ENCODE results near the gene DNAJC24. TPM values are rescaled to one million over a fixed set of nuclear protein-coding genes. Genes with fewer than 3 reads are reported as not detected.

DNAJC24 gene
- total RNA-seq, 6 donors from 2014 or later: 3.2 to 32.5 (median 15.9) TPM

DNA sequence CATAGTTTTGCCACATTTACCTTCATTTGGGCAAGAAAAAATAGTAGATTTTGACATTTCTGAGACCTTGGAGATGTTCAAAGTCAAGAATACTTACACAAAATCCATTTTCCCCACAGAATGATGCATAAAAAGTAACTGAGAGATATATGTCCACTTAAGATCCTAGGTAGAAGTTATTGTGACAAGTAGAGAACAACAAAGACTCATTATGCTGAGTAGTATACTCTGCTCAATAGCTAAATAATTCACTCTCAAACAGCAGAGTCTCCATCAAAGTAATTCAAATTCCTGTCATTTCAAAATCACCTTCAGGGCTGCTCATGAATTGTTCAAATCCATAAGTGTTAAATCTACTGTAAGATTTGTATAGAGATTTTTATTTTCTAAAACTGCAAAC, 104.4 kb downstream of the DNAJC24 start:
- no peaks in the 10 kb centered on the region for H3K4me1 ChIP-seq
- TF ChIP-seq, protein P1, sequence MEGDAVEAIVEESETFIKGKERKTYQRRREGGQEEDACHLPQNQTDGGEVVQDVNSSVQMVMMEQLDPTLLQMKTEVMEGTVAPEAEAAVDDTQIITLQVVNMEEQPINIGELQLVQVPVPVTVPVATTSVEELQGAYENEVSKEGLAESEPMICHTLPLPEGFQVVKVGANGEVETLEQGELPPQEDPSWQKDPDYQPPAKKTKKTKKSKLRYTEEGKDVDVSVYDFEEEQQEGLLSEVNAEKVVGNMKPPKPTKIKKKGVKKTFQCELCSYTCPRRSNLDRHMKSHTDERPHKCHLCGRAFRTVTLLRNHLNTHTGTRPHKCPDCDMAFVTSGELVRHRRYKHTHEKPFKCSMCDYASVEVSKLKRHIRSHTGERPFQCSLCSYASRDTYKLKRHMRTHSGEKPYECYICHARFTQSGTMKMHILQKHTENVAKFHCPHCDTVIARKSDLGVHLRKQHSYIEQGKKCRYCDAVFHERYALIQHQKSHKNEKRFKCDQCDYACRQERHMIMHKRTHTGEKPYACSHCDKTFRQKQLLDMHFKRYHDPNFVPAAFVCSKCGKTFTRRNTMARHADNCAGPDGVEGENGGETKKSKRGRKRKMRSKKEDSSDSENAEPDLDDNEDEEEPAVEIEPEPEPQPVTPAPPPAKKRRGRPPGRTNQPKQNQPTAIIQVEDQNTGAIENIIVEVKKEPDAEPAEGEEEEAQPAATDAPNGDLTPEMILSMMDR (IDR thresholded peaks at IDR 0.05): no peak
- H3K9me3 ChIP-seq: no peaks in the 10 kb centered on the region
- H3K27me3 ChIP-seq: no peaks in the 10 kb centered on the region
- H3K27ac ChIP-seq: no peak overlapping the region
- ATAC-seq (ENCODE audit: low FRiP score in 2 of 2) (no peak), DNase-seq (no peak)
- peaks cover 0 to 5% (median 0%) of the 10 kb centered on the region in 4 donors for H3K36me3 ChIP-seq
- no peak overlapping the region for H3K4me3 ChIP-seq

DNA sequence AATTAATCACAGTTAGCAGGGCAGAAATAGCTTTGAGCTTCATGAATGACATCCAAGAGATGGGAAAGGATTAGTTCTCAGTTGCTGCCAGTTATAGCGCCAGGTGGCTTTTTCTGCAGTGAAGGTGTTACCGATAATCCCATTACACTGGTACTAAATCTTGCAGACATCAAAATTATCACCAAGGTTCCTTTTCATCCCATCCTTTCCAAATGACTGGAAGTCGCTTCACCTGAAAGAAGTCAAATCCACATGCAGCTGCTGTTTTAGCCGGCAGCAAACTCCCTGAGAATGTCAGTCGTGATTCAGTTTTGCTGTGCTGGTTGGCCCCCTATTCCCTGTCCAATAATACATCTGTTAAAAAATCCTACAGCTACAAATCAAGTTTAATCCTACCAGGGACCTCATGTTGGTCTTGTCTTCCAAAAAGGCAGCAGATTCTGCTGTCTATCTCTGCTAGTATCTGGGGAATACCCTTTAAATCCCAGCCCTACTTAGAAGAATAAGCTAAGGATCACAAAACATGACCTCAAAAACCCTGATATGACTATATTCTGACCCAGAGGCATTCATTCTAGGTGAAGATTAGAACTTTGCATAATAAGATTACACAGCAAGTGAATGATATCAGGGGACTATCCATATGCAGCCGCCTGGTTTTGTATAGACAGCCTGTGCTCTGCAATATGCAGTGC, 108.0 kb downstream of the DNAJC24 start:
- Histone ChIP-seq H3K4me3 (no peak overlapping the region), H3K36me3 (no peaks in the 10 kb centered on the region), H3K9me3 (no peaks in the 10 kb centered on the region), H3K27ac (no peak overlapping the region), H3K4me1 (no peaks in the 10 kb centered on the region), H3K27me3 (no peaks in the 10 kb centered on the region)
- no peak for ATAC-seq (ENCODE audit: low FRiP score in 2 of 2)
- TF ChIP-seq EP300 (IDR thresholded peaks at IDR 0.05) (no peak), POLR2AphosphoS5 (IDR thresholded peaks at IDR 0.05) (no peak), POLR2A (IDR thresholded peaks at IDR 0.05) (no peak)
- TF ChIP-seq, protein P1 (IDR thresholded peaks at IDR 0.05): no peak
- DNase-seq: no peak
- WGBS, 2 donors: 92 to 97% methylated on average over 6 of the region's 6 CpGs

DNA sequence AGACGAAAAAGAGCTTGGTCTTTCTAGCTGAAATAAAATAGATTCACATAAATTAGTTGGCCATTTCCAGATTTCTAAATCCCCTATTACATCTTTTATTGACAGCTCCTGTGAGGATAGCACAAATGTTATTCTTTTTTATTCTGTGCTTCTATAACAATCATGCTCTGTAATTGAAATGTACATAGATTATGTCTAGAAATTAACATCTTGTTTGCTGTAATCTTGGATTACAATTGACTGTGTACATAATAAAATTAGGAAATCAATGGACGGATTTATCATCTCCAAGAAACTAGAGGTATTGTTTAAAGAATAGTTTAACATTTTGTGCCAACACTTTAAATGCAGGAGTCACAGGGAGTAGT, 108.5 kb downstream of the DNAJC24 start:
- DNase-seq: no peak
- no peak overlapping the region for H3K27ac ChIP-seq
- no peaks in the 10 kb centered on the region for H3K36me3 ChIP-seq
- H3K4me1 ChIP-seq: no peaks in the 10 kb centered on the region
- no peak for ATAC-seq (ENCODE audit: low FRiP score in 2 of 2)
- no peak overlapping the region for H3K4me3 ChIP-seq
- 86 to 89% methylated on average over 2 of the region's 2 CpGs for WGBS, 2 donors
- H3K27me3 ChIP-seq: no peaks in the 10 kb centered on the region
- TF ChIP-seq POLR2AphosphoS5 (IDR thresholded peaks at IDR 0.05) (no peak), EP300 (IDR thresholded peaks at IDR 0.05) (no peak), POLR2A (IDR thresholded peaks at IDR 0.05) (no peak)
- no peaks in the 10 kb centered on the region for H3K9me3 ChIP-seq

DNA sequence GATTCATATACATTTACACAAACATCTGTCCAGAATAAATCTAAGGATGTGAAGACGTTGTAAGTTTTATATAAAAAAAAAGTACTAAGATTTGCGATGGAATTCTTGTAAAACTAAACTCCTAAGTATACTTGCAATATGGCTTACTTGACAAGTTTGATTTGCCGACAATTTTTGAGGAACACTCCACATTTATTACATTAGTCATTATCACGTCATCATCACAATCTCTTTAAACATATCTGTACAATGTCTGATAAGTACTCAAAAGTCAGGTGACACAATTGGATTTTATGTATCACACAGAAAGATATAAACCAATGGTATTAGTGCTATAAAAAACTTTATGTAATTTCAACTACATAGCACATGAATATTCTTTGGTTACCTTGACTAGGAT, 109.4 kb downstream of the DNAJC24 start:
- no peaks in the 10 kb centered on the region for H3K4me1 ChIP-seq
- no peaks in the 10 kb centered on the region for H3K9me3 ChIP-seq
- no peaks in the 10 kb centered on the region for H3K36me3 ChIP-seq
- DNase-seq (no peak), ATAC-seq (ENCODE audit: low FRiP score in 2 of 2) (no peak)
- H3K27ac ChIP-seq: no peak overlapping the region
- no peak for TF ChIP-seq POLR2A (IDR thresholded peaks at IDR 0.05)
- no peak for TF ChIP-seq POLR2AphosphoS5 (IDR thresholded peaks at IDR 0.05)
- TF ChIP-seq EP300 (IDR thresholded peaks at IDR 0.05): no peak
- TF ChIP-seq, protein P1 (IDR thresholded peaks at IDR 0.05): no peak
- no peaks in the 10 kb centered on the region for H3K27me3 ChIP-seq
- H3K4me3 ChIP-seq: no peak overlapping the region
- 91 to 95% methylated on average over 4 of the region's 4 CpGs for WGBS, 2 donors

DNA sequence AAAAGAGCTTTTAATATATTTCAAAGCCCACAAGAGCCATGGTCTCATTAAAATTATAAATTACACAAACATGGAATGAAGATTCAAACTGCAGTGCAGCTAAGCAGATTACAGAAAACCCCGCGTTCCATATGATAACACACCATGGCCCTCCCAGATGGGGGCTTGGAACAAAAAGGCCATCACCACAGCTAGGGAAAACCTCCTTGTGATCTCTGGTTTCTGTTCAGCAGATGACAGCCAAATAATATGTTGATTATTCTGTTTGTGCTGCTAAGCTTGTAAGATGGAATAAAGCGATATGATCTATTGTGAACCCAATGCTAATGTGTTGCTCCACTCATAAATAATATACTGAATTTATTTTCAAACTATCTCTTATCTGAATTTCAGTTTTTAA, 111.3 kb downstream of the DNAJC24 start:
- Histone ChIP-seq H3K36me3 (no peaks in the 10 kb centered on the region), H3K27ac (no peak overlapping the region), H3K9me3 (no peaks in the 10 kb centered on the region), H3K4me3 (no peak overlapping the region), H3K27me3 (no peaks in the 10 kb centered on the region), H3K4me1 (no peaks in the 10 kb centered on the region)
- DNase-seq (no peak), ATAC-seq (ENCODE audit: low FRiP score in 2 of 2) (no peak)
- no peak for TF ChIP-seq POLR2A (IDR thresholded peaks at IDR 0.05)
- TF ChIP-seq, protein P1 (IDR thresholded peaks at IDR 0.05): no peak
- no peak for TF ChIP-seq POLR2AphosphoS5 (IDR thresholded peaks at IDR 0.05)
- TF ChIP-seq EP300 (IDR thresholded peaks at IDR 0.05): no peak
- 98 to 99% methylated on average over 3 of the region's 3 CpGs for WGBS, 2 donors

Other genes with a start within 250 kb of the DNAJC24 start
- 10 to 100 TPM in 1 of 6 donors, 1 to 10 TPM in 4, under 1 TPM in 1; 0.11 to 25.2 (median 3.3) TPM for gene DCDC1, start 121 bp upstream of the DNAJC24 start, total RNA-seq
- gene IMMP1L, start 139.8 kb downstream of the DNAJC24 start, total RNA-seq: 10 to 100 TPM in 4 of 6 donors, 1 to 10 TPM in 2; 2.9 to 38.2 (median 14.2) TPM
- gene ELP4, start 139.9 kb downstream of the DNAJC24 start, total RNA-seq: 10 to 100 TPM in 5 of 6 donors, 1 to 10 TPM in 1; 6.3 to 34.7 (median 18.6) TPM

Data from upper lobe of left lung (tissue), 6 donors.